ENCODE results near the gene GLRX. TPM values are rescaled to one million over a fixed set of nuclear protein-coding genes. Genes with fewer than 3 reads are reported as not detected.
"Not testable (repeated sequence)": the region's sequence is repeated elsewhere in the genome, so short reads cannot be mapped to it uniquely, and the experiment has no call there.

Gene GLRX
- total RNA-seq, 1 donor from 2014 or later = 18.3 TPM

GRCh38 chr5:95838001-95838520 is 15.5 kb upstream of the GLRX start:
- Mint-ChIP-seq H3K27ac (ENCODE audit: unreplicated experiment) (no peak overlapping the region), H3K9me3 (ENCODE audit: low read depth) (no peaks in the 10 kb centered on the region), H3K27me3 (ENCODE audit: low read depth) (no peaks in the 10 kb centered on the region), H3K36me3 (ENCODE audit: low read depth) (no peaks in the 10 kb centered on the region), H3K4me3 (ENCODE audit: unreplicated experiment) (no peak overlapping the region), H3K4me1 (ENCODE audit: low read depth) (peaks cover 40% of the 10 kb centered on the region)
- DNase-seq (ENCODE audit: low spot score) = no peak
- TF ChIP-seq, protein P1, sequence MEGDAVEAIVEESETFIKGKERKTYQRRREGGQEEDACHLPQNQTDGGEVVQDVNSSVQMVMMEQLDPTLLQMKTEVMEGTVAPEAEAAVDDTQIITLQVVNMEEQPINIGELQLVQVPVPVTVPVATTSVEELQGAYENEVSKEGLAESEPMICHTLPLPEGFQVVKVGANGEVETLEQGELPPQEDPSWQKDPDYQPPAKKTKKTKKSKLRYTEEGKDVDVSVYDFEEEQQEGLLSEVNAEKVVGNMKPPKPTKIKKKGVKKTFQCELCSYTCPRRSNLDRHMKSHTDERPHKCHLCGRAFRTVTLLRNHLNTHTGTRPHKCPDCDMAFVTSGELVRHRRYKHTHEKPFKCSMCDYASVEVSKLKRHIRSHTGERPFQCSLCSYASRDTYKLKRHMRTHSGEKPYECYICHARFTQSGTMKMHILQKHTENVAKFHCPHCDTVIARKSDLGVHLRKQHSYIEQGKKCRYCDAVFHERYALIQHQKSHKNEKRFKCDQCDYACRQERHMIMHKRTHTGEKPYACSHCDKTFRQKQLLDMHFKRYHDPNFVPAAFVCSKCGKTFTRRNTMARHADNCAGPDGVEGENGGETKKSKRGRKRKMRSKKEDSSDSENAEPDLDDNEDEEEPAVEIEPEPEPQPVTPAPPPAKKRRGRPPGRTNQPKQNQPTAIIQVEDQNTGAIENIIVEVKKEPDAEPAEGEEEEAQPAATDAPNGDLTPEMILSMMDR (IDR thresholded peaks at IDR 0.05) = no peak

GRCh38 chr5:95837492-95837891 is 15.0 kb upstream of the GLRX start:
- peaks cover 36% of the 10 kb centered on the region for H3K4me1 Mint-ChIP-seq (ENCODE audit: low read depth)
- no peak overlapping the region for H3K4me3 Mint-ChIP-seq (ENCODE audit: unreplicated experiment)
- no peak overlapping the region for H3K27ac Mint-ChIP-seq (ENCODE audit: unreplicated experiment)
- no peaks in the 10 kb centered on the region for H3K36me3 Mint-ChIP-seq (ENCODE audit: low read depth)
- no peaks in the 10 kb centered on the region for H3K27me3 Mint-ChIP-seq (ENCODE audit: low read depth)
- TF ChIP-seq, protein P1 (IDR thresholded peaks at IDR 0.05) = no peak
- no peaks in the 10 kb centered on the region for H3K9me3 Mint-ChIP-seq (ENCODE audit: low read depth)
- no peak for DNase-seq (ENCODE audit: low spot score)

GRCh38 chr5:95836971-95837370 is 14.4 kb upstream of the GLRX start:
- not testable (repeated sequence) for H3K27me3 Mint-ChIP-seq (ENCODE audit: low read depth); DNase-seq (ENCODE audit: low spot score); H3K36me3 Mint-ChIP-seq (ENCODE audit: low read depth); H3K9me3 Mint-ChIP-seq (ENCODE audit: low read depth); H3K4me3 Mint-ChIP-seq (ENCODE audit: unreplicated experiment); H3K27ac Mint-ChIP-seq (ENCODE audit: unreplicated experiment)
- peaks cover 33% of the 10 kb centered on the region for H3K4me1 Mint-ChIP-seq (ENCODE audit: low read depth)

DNA sequence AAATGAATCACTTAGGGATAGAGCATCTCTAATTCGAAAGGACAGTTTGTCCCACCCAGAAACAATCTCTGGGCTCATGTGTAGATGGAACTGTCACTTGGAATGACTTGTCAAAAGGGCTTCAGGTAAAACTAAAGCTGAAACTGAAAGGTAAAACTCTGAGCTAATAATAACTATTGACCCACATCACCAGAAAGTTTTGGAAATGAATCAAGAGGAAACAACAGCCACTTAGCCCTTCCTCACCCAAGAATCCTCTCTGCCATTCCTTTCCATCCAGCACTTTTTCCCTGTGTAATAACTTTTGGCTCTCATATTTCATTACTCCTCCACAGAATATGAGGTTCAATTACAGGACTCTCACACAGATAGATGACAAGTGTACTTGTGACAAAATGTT is 14.0 kb upstream of the GLRX start:
- H3K4me1 Mint-ChIP-seq (ENCODE audit: low read depth) = peaks cover 29% of the 10 kb centered on the region
- TF ChIP-seq, protein P1 (IDR thresholded peaks at IDR 0.05) = no peak
- no peak for DNase-seq (ENCODE audit: low spot score)
- no peaks in the 10 kb centered on the region for H3K27me3 Mint-ChIP-seq (ENCODE audit: low read depth)
- H3K27ac Mint-ChIP-seq (ENCODE audit: unreplicated experiment) = no peak overlapping the region
- no peaks in the 10 kb centered on the region for H3K9me3 Mint-ChIP-seq (ENCODE audit: low read depth)
- H3K4me3 Mint-ChIP-seq (ENCODE audit: unreplicated experiment) = no peak overlapping the region
- no peaks in the 10 kb centered on the region for H3K36me3 Mint-ChIP-seq (ENCODE audit: low read depth)

DNA sequence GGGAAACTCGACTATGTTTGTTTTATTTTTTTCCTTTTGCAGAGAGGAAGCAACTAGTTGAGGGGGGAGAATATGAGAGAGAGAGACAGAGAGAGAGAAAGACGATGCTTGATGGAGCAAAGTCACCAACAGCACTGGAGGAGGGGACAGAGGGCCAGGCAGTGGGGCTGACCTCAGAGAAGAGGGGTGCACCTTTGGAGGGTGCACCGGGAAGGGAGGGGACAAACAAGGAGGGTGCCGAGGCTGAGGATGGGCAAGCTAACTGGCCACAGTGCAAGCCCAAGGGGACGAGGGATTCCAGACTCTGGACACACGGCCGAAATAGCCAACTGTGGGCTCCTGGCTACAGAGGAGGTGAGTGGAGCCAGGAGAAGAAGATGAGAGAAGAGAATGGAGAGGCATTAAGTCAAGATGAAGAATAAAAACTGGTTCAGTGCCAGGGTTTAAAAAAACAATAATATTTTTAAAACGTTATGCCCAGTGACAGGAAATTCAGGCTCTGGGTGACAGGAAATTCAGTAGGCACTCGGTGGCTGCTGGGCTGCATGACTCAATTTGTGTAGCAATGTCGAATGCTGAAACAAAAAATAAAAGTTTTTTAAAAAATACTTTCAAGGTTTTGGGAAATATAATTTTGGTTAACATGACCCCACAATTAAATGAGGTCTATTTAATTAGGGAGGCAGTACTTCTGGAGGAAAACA is 13.3 kb upstream of the GLRX start:
- Mint-ChIP-seq H3K9me3 (ENCODE audit: low read depth) (no peaks in the 10 kb centered on the region), H3K4me3 (ENCODE audit: unreplicated experiment) (peak overlapping the region; percentile 45), H3K27ac (ENCODE audit: unreplicated experiment) (peak overlapping the region; percentile 79), H3K27me3 (ENCODE audit: low read depth) (no peaks in the 10 kb centered on the region), H3K36me3 (ENCODE audit: low read depth) (no peaks in the 10 kb centered on the region), H3K4me1 (ENCODE audit: low read depth) (peaks cover 29% of the 10 kb centered on the region)
- DNase-seq (ENCODE audit: low spot score) = no peak
- TF ChIP-seq, protein P1 (IDR thresholded peaks at IDR 0.05) = no peak

DNA sequence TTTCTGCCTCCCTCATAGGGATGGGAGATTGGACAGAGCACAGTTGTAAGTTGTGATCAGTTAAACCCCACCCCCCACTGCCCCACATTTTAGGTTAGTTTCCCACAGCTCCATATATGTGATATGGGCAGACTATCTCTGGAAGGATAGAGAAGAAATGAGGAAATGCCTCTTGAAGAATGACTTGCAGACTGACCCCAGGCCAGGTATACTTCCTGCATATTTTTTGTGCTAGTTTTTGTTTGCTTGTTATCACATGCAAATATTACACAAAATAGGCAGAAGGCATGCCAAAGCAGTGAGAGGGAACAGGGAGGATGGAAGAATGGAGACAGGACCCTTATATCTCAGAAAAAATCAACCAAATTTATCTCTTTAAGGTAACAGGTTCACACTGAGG is 10.1 kb upstream of the GLRX start:
- Mint-ChIP-seq H3K4me3 (ENCODE audit: unreplicated experiment) (no peak overlapping the region), H3K27me3 (ENCODE audit: low read depth) (no peaks in the 10 kb centered on the region), H3K36me3 (ENCODE audit: low read depth) (no peaks in the 10 kb centered on the region), H3K9me3 (ENCODE audit: low read depth) (no peaks in the 10 kb centered on the region), H3K4me1 (ENCODE audit: low read depth) (peaks cover 29% of the 10 kb centered on the region), H3K27ac (ENCODE audit: unreplicated experiment) (no peak overlapping the region)
- TF ChIP-seq, protein P1 (IDR thresholded peaks at IDR 0.05) = no peak
- DNase-seq (ENCODE audit: low spot score) = no peak

Measured in chondrocyte (in vitro differentiated cells).